Lung (tissue), 12 donors: ENCODE results near the gene OR10S1. TPM values are rescaled to one million over a fixed set of nuclear protein-coding genes. Genes with fewer than 3 reads are reported as not detected.

ENCODE experiments used
- ATAC-seq: fragments of 200-7000 bp; cut with Tn5 transposase; one replicate; pipeline ENCODE4 v1.9.1; 2020; ENCODE audit warnings: moderate number of reproducible peaks; ENCODE audit not compliant: insufficient read depth, low FRiP score
- DNase-seq, 3 donors: peaks; one replicate each; pipeline ENCODE4 v3.0.0-alpha.2; 2013 to 2017
- H3K27ac ChIP-seq, 2 donors: one replicate each; pipeline ENCODE4 v1.5.1; 2013; ENCODE audit warnings: mild to moderate bottlenecking in 2 of 2, moderate library complexity in 2 of 2, control low read depth in 1 of 2, inconsistent platforms in 1 of 2, low read depth in 1 of 2, low read length in 1 of 2
- H3K27me3 ChIP-seq, 3 donors: one replicate each; pipeline ENCODE4 v1.5.1; 2013; ENCODE audit warnings: low read length in 2 of 3; ENCODE audit not compliant: control insufficient read depth in 3 of 3, insufficient read depth in 3 of 3
- H3K36me3 ChIP-seq, 4 donors: one replicate each; pipeline ENCODE4 v1.5.1; 2013; ENCODE audit warnings: low read length in 4 of 4, mild to moderate bottlenecking in 1 of 4, moderate library complexity in 1 of 4; ENCODE audit not compliant: control insufficient read depth in 4 of 4, insufficient read depth in 4 of 4
- H3K4me1 ChIP-seq, 5 donors: one replicate each; pipeline ENCODE4 v1.5.1; 2013; ENCODE audit warnings: low read length in 5 of 5, mild to moderate bottlenecking in 2 of 5, moderate library complexity in 1 of 5; ENCODE audit not compliant: control insufficient read depth in 5 of 5, insufficient read depth in 5 of 5
- H3K4me3 ChIP-seq: one replicate; pipeline ENCODE4 v1.5.1; 2013; ENCODE audit warnings: mild to moderate bottlenecking, control low read depth, moderate library complexity
- H3K9ac ChIP-seq, 2 donors: one replicate each; pipeline ENCODE4 v1.5.1; 2013; ENCODE audit warnings: low read length in 2 of 2, control low read depth in 1 of 2; ENCODE audit not compliant: insufficient read depth in 1 of 2
- H3K9me3 ChIP-seq, 4 donors: one replicate each; pipeline ENCODE4 v1.5.1; 2013; ENCODE audit warnings: low read length in 3 of 4, mild to moderate bottlenecking in 1 of 4, moderate library complexity in 1 of 4; ENCODE audit not compliant: control insufficient read depth in 4 of 4, insufficient read depth in 3 of 4
- CTCF ChIP-seq: IDR thresholded peaks from 2 replicates; pipeline ENCODE4 v1.5.1; 2012; ENCODE audit warnings: mild to moderate bottlenecking; ENCODE audit errors: control extremely low read depth, extremely low read depth
- WGBS, 2 donors: extraction: QIAGEN DNeasy Blood & Tissue Kit; methylation state at CpG; one replicate each; pipeline ENCODE4 v1.1.7; 2013; 5-methylcytosine and 5-hydroxymethylcytosine counted together
- polyA plus RNA-seq, 2 donors: library from polyadenylated mRNA; stranded (reverse); fragments of 200-250 nt; gene quantifications; one replicate each; pipeline ENCODE4 v1.2.1, GENCODE V29; 2013
- total RNA-seq, 2 donors: library from RNA; depleted of rRNA in 1 of 2; stranded (reverse); fragments of >200 nt in 1 of 2; gene quantifications; one replicate each; pipeline ENCODE4 v1.2.1, GENCODE V29; 2014 to 2021
- donor health status: control.
- donor health status: control.
- donor health status: Bipolar disorder and iron deficiency.
- donor health status: healthy.
- donor health status: DM: yes; HTN: yes; CAD: no.

The OR10S1 gene
- total and polyA plus RNA-seq, 4 donors: not detected

GRCh38 chr11:123995119-123995518 is 17.5 kb upstream of the OR10S1 start, which contains the start of gene OR10G6:
Gene OR10G6, minus strand, starts transcription at chr11:123995161. Its CDS starts 0 bp downstream, at chr11:123995161.
- H3K9me3 ChIP-seq: no peaks in the 10 kb centered on the region

GRCh38 chr11:123979311-123979710 is 1.7 kb upstream of the OR10S1 start:
- H3K27me3 ChIP-seq: no peaks in the 10 kb centered on the region
- no peak for TF ChIP-seq CTCF
- no peak for ATAC-seq
- H3K4me3 ChIP-seq: no peak overlapping the region
- DNase-seq: no peak
- peaks cover 0 to 5% (median 0%) of the 10 kb centered on the region in 4 donors for H3K9me3 ChIP-seq
- H3K27ac ChIP-seq: no peak overlapping the region
- no peaks in the 10 kb centered on the region for H3K36me3 ChIP-seq
- H3K4me1 ChIP-seq: no peaks in the 10 kb centered on the region
- WGBS, 2 donors: 85 to 87% methylated on average over 5 of the region's 5 CpGs
- no peak overlapping the region for H3K9ac ChIP-seq

More at GRCh38 chr11:123995119-123995518, 17.5 kb upstream of the OR10S1 start, which contains the start of gene OR10G6:
- H3K9ac ChIP-seq: no peak within 1 kb of the TSS
- H3K36me3 ChIP-seq: no peaks in the 10 kb centered on the region
- no peak for TF ChIP-seq CTCF
- DNase-seq (no peak), ATAC-seq (no peak)
- H3K4me1 ChIP-seq: no peaks in the 10 kb centered on the region
- no peaks in the 10 kb centered on the region for H3K27me3 ChIP-seq
- 74 to 91% methylated on average over 1 of the region's 1 CpG for WGBS, 2 donors
- no peak within 1 kb of the TSS for H3K27ac ChIP-seq
- H3K4me3 ChIP-seq: no peak within 1 kb of the TSS

GRCh38 chr11:123976770-123977560 is 616 bp downstream of the OR10S1 start:
- H3K27ac ChIP-seq: no peak overlapping the region
- H3K4me3 ChIP-seq: no peak overlapping the region
- H3K9ac ChIP-seq: no peak overlapping the region
- no peaks in the 10 kb centered on the region for H3K27me3 ChIP-seq
- ATAC-seq (no peak), DNase-seq (no peak)
- no peaks in the 10 kb centered on the region for H3K4me1 ChIP-seq
- WGBS, 2 donors: 89 to 92% methylated on average over 18 of the region's 18 CpGs
- H3K9me3 ChIP-seq: peaks cover 0 to 5% (median 0%) of the 10 kb centered on the region in 4 donors
- no peaks in the 10 kb centered on the region for H3K36me3 ChIP-seq
- TF ChIP-seq CTCF: no peak
